SU-DHL-6 (cell line): ENCODE data around the gene RUVBL2.

ENCODE experiments used
- H2AFZ ChIP-seq: fragments of 200-600 bp; sonication (generic); 2 replicates; pipeline ENCODE4 v1.6.1; 2014; ENCODE audit warnings: low read depth, mild to moderate bottlenecking, moderate library complexity, mixed read lengths, antibody characterized with exemption, low read length; ENCODE audit not compliant: severe bottlenecking
- H3F3A ChIP-seq: fragments of 200-600 bp; shearing (Covaris generic); 2 replicates; pipeline ENCODE4 v1.6.0; 2016; ENCODE audit warnings: antibody characterized with exemption, mild to moderate bottlenecking; ENCODE audit not compliant: insufficient read depth
- H3K27ac ChIP-seq: fragments of 200-600 bp; sonication (generic); 2 replicates; pipeline ENCODE4 v1.5.1; 2016; ENCODE audit warnings: low read depth, mild to moderate bottlenecking, low read length, moderate library complexity, mixed read lengths
- H3K27me3 ChIP-seq: fragments of 200-600 bp; sonication (generic), shearing (Covaris generic); 2 replicates; pipeline ENCODE4 v1.6.0; 2014; ENCODE audit warnings: mild to moderate bottlenecking, low read length
- H3K36me3 ChIP-seq: fragments of 200-600 bp; sonication (generic); 2 replicates; pipeline ENCODE4 v1.6.1; 2014; ENCODE audit warnings: mild to moderate bottlenecking, low read length, mixed read lengths
- H3K4me2 ChIP-seq: fragments of 300-600, 200-600 bp; shearing (Covaris generic), sonication (generic); 2 replicates; pipeline ENCODE4 v1.6.0; 2014; ENCODE audit warnings: low read length, low read depth, mild to moderate bottlenecking; ENCODE audit not compliant: poor library complexity, severe bottlenecking
- H3K4me3 ChIP-seq: fragments of 200-600 bp; sonication (generic); 2 replicates; pipeline ENCODE4 v1.5.1; 2014; ENCODE audit warnings: antibody characterized with exemption, low read length, mild to moderate bottlenecking, mixed read lengths; ENCODE audit not compliant: insufficient read depth, poor library complexity, severe bottlenecking
- H3K79me2 ChIP-seq: fragments of 200-600 bp; sonication (generic); 2 replicates; pipeline ENCODE4 v1.6.1; 2014; ENCODE audit warnings: mild to moderate bottlenecking, low read length, moderate library complexity; ENCODE audit not compliant: insufficient read depth
- H3K9ac ChIP-seq: fragments of 200-600 bp; sonication (generic); 2 replicates; pipeline ENCODE4 v1.7.0; 2014; ENCODE audit warnings: mild to moderate bottlenecking, low read length
- H3K9me2 ChIP-seq: fragments of 200-600 bp; sonication (generic); replicated peaks from 2 replicates; pipeline ENCODE4 v1.6.1; 2014; ENCODE audit warnings: low read length; ENCODE audit not compliant: insufficient read depth
- H3K9me3 ChIP-seq: fragments of 200-600 bp; sonication (generic); 2 replicates; pipeline ENCODE4 v1.6.1; 2014; ENCODE audit warnings: low read length, mixed read lengths; ENCODE audit not compliant: insufficient read depth
- H4K20me1 ChIP-seq: fragments of 200-600 bp; sonication (generic); 2 replicates; pipeline ENCODE4 v1.6.1; 2014; ENCODE audit warnings: low read depth, mild to moderate bottlenecking, antibody characterized with exemption, low read length, moderate library complexity, mixed read lengths
- CTCF ChIP-seq: fragments of 200-600 bp; sonication (generic); IDR thresholded peaks from one replicate; pipeline ENCODE4 v1.5.1; 2017; ENCODE audit warnings: antibody characterized with exemption, mild to moderate bottlenecking, low read length, moderate library complexity; ENCODE audit not compliant: insufficient read depth, poor library complexity, severe bottlenecking
- EZH2phosphoT487 ChIP-seq: fragments of 200-600 bp; sonication (generic), shearing (Covaris generic); conservative IDR thresholded peaks from 2 replicates; pipeline ENCODE4 v1.6.1; 2018; ENCODE audit warnings: mild to moderate bottlenecking, antibody characterized with exemption, low read length, moderate library complexity, mixed read lengths

Gene RUVBL2

DNA sequence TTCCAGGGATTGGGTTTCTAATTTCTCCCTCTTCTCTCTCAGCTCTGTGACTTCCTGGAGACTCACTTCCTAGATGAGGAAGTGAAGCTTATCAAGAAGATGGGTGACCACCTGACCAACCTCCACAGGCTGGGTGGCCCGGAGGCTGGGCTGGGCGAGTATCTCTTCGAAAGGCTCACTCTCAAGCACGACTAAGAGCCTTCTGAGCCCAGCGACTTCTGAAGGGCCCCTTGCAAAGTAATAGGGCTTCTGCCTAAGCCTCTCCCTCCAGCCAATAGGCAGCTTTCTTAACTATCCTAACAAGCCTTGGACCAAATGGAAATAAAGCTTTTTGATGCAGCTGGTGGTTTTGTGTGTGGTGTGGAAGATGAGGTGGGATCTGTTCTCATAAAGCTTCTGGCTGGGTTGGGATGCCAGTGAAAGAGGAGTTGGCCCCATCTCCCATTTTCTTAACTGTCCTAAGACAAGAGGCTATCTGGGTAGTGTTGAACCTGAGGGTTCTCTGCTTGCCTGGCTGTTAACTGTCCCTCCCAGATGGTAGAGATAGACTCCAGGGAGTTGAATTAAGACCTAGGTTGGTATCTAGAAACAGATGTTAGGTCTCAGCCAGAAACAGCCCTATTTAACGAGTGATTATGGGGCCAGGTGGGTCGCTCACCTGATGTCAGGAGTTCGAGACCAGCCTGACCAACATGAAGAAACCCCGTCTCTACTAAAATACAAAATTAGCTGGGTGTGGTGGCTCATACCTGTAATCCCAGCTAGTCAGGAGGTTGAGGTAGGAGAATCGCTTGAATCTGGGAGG is 26.9 kb upstream of the RUVBL2 start:
- Histone ChIP-seq H3K27me3 (no peaks in the 10 kb centered on the region), H3K36me3 (no peaks in the 10 kb centered on the region), H2AFZ (no peak overlapping the region), H3K4me3 (peak overlapping the region; percentile 72), H3F3A (peaks cover 48% of the 10 kb centered on the region), H3K79me2 (peaks cover 14% of the 10 kb centered on the region), H3K9me3 (no peaks in the 10 kb centered on the region), H3K27ac (peak overlapping the region; percentile 61; the same call in 1 of the 2 replicates), H3K9ac (peak overlapping the region; percentile 73), H4K20me1 (no peaks in the 10 kb centered on the region), H3K9me2 (no peaks in the 10 kb centered on the region), H3K4me2 (peak overlapping the region; percentile 77)
- TF ChIP-seq CTCF (no peak), EZH2phosphoT487 (no peak)

GRCh38 chr19:48967346-48968178 is 26.1 kb upstream of the RUVBL2 start:
- no peak for TF ChIP-seq CTCF
- TF ChIP-seq EZH2phosphoT487 = no peak
- peaks cover 40% of the 10 kb centered on the region for H3F3A ChIP-seq
- H3K4me2 ChIP-seq = no peak overlapping the region
- H3K9me2 ChIP-seq = no peaks in the 10 kb centered on the region
- H3K4me3 ChIP-seq = no peak overlapping the region
- H3K27me3 ChIP-seq = no peaks in the 10 kb centered on the region
- H3K9ac ChIP-seq = no peak overlapping the region
- no peaks in the 10 kb centered on the region for H4K20me1 ChIP-seq
- peaks cover 14% of the 10 kb centered on the region for H3K79me2 ChIP-seq
- H3K36me3 ChIP-seq = no peaks in the 10 kb centered on the region
- H3K27ac ChIP-seq = peak overlapping the region; percentile 33; the same call in 1 of the 2 replicates
- H2AFZ ChIP-seq = no peak overlapping the region
- no peaks in the 10 kb centered on the region for H3K9me3 ChIP-seq

GRCh38 chr19:48968179-48968661 is 25.5 kb upstream of the RUVBL2 start:
- H3K4me2 ChIP-seq = no peak overlapping the region
- H3K79me2 ChIP-seq = peaks cover 14% of the 10 kb centered on the region
- TF ChIP-seq CTCF = no peak
- H3K9me3 ChIP-seq = no peaks in the 10 kb centered on the region
- H3F3A ChIP-seq = peaks cover 39% of the 10 kb centered on the region
- no peak overlapping the region for H3K4me3 ChIP-seq
- no peak overlapping the region for H3K9ac ChIP-seq
- H3K36me3 ChIP-seq = no peaks in the 10 kb centered on the region
- peak overlapping the region; percentile 33; the same call in 1 of the 2 replicates for H3K27ac ChIP-seq
- H3K9me2 ChIP-seq = no peaks in the 10 kb centered on the region
- H4K20me1 ChIP-seq = no peaks in the 10 kb centered on the region
- no peaks in the 10 kb centered on the region for H3K27me3 ChIP-seq
- H2AFZ ChIP-seq = no peak overlapping the region
